Measurements from ENCODE around the gene GPD2. TPM values are rescaled to one million over a fixed set of nuclear protein-coding genes. Genes with fewer than 3 reads are reported as not detected.

GPD2 gene
- total RNA-seq, 1 experiment from 2014 or later = 32.2 TPM

- TF ChIP-seq MLX (CRISPR knock-in tag; IDR thresholded peaks at IDR 0.05) (no peak), MYBL2 (CRISPR knock-in tag; IDR thresholded peaks at IDR 0.05) (no peak), GTF2I (CRISPR knock-in tag; conservative IDR thresholded peaks at IDR 0.05) (no peak), NR3C1 (CRISPR knock-in tag; conservative IDR thresholded peaks at IDR 0.05; ENCODE audit: low read depth) (no peak), SOX15 (CRISPR knock-in tag; IDR thresholded peaks at IDR 0.05) (no peak), CBFB (CRISPR knock-in tag; IDR thresholded peaks at IDR 0.05; ENCODE audit: low read depth) (no peak), STAT6 (CRISPR knock-in tag; conservative IDR thresholded peaks at IDR 0.05; ENCODE audit: low read depth) (no peak), ZNF281 (CRISPR knock-in tag; IDR thresholded peaks at IDR 0.05) (no peak)
Observed at GRCh38 chr2:156536534-156536933, 100.4 kb downstream of the GPD2 start (continued).

- CTCF ChIA-PET = no interaction called here
- Mint-ChIP-seq H3K36me3 (peaks cover 12% of the 10 kb centered on the region), H3K4me1 (peaks cover 18% of the 10 kb centered on the region), H3K27ac (no peak overlapping the region), H3K4me3 (no peak overlapping the region), H3K27me3 (ENCODE audit: low read depth) (no peaks in the 10 kb centered on the region), H3K9me3 (peaks cover 16% of the 10 kb centered on the region)
- DNase-seq (ENCODE audit: low spot score) (no peak), ATAC-seq (peak; percentile 66)
- POLR2A ChIA-PET = no interaction called here
- TF ChIP-seq NFATC4 (CRISPR knock-in tag; IDR thresholded peaks at IDR 0.05) = no peak
- TF ChIP-seq ZNF512 (CRISPR knock-in tag; IDR thresholded peaks at IDR 0.05; ENCODE audit: borderline replicate concordance) = no peak
- TF ChIP-seq JUN (CRISPR knock-in tag; IDR thresholded peaks at IDR 0.05) = no peak
- TF ChIP-seq FOXP4 (CRISPR knock-in tag; IDR thresholded peaks at IDR 0.05) = no peak
- no peak for TF ChIP-seq E2F4 (CRISPR knock-in tag; IDR thresholded peaks at IDR 0.05; ENCODE audit: borderline replicate concordance, low read depth)
- TF ChIP-seq SMAD3 (CRISPR knock-in tag; IDR thresholded peaks at IDR 0.05; ENCODE audit: borderline replicate concordance) = no peak
- no peak for TF ChIP-seq NR3C1 (CRISPR knock-in tag; conservative IDR thresholded peaks at IDR 0.05; ENCODE audit: low read depth)
- TF ChIP-seq CTCF (IDR thresholded peaks at IDR 0.05) = no peak
- no peak for TF ChIP-seq KAT7 (CRISPR knock-in tag; IDR thresholded peaks at IDR 0.05; ENCODE audit: borderline replicate concordance)
Observed at GRCh38 chr2:156537141-156537540, 101.0 kb downstream of the GPD2 start.
